GM11168 (cell line): ENCODE results near the gene LNX1.

Experiments used
- in situ Hi-C: fragments of 300-500 bp; cut with MboI; formaldehyde crosslinking; loops from one replicate; pipeline ENCODE4 v1.12.0; 2022; ENCODE audit warnings: low sequenced_read_pairs; ENCODE audit not compliant: unreplicated experiment

LNX1 gene

DNA sequence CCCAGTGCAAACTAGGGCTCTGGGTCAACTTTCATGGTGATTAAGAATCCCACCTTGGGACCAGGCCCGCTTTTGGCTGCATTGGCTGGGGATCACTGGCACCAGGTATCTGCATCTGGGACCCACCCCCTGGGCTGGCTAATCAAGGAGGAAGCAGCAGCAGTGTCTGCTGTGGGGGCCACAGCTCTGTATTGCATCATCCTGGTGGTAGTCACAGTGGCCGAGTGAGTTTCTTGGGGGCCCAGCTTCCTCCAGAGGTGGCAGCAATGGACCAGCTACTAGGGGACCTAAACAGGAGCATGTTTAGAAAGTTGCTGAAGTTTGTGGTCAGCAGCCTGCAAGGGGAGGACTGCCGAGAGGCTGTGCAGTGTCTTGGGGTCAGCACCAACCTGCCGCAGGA is 15.7 kb downstream of the LNX1 start:
- in situ Hi-C loops: no loop called here

DNA sequence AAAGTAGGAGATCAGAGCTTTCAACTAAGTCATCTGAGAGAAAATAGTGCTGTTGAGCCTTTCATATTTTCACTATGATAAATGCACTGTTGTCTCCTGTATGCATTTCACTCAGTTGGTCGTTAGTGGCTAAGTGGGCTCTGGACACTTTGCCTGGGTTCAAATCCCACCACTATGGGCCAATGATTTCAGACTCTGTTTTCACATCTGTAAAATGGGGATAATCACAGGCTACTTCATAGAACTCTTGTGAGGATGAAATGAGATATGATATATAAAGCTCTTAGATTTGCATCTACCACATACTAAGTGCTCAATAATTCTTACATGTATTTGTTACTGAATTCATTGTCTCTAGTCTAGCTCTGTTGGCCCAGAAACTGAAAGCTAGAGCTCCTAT is 16.8 kb downstream of the LNX1 start:
- in situ Hi-C loops: no loop called here

DNA sequence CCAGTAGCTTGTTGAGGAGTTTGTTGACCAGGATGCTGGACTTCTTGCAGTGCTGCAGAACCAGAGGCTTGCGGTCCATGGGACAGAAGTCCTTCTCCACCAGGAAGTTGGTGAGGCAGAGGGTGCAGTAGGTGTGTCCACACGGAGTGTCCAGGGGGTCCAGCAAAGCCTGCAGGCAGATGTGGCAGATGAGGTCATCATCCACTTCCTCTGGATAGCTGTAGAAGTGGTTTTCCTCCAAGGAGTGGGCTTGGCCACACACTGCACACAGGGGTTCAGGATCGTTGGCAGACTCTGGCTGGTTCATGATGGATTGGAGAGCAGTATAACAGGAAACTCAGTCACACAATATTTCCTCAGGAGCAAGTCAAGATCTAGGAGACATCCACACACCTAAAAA is 17.6 kb downstream of the LNX1 start:
- in situ Hi-C loops: no loop called here

DNA sequence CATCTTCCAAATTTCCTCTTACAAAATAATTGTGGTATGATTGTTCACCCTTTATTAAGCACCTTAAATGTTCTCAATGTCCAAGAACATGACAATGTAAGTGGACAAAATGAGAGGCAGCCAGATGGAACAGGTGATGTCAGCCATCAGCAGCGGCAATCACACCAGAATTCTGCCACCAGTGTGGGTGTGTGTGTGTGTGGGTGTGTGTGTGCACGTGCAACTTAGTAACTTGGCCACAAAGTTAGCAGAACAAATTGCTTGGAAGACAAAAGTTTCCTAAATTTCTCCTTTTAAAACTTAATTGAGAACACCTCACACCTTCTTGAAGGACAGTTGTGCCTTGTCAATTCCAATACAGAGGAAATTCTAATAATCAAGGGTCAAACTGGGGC is 18.7 kb downstream of the LNX1 start:
- in situ Hi-C loops: no loop called here

DNA sequence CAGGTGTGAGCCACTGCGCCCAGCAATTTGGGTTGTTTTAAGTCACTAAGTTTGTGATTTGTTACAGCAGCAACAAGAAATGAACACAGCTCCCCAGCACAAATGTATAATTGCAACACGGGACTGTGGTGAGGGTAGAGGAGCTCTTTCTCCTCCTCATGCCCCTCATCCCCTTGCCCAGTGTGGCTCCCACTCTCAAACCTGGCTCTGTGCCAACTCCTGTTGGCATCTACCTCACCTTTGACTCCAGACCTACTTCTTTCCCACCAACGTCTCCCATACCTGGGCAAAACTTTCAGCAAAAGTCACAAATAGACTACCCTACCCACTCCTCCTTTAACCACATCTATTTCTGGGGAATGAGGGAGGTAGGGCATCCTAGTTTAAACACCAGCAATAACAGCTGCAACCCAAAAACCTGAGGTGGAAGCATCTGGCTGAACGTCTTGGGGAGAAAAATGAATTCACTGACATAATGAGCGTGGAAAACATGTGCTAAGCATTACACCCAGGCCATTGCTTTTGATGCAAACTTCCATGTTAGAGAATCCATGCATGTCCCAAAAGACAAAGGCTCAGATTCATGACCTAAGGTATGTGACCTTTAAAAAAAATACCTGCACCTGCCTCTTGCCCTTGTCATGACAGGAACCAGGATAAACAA is 19.2 kb downstream of the LNX1 start:
- in situ Hi-C loops: no loop called here

DNA sequence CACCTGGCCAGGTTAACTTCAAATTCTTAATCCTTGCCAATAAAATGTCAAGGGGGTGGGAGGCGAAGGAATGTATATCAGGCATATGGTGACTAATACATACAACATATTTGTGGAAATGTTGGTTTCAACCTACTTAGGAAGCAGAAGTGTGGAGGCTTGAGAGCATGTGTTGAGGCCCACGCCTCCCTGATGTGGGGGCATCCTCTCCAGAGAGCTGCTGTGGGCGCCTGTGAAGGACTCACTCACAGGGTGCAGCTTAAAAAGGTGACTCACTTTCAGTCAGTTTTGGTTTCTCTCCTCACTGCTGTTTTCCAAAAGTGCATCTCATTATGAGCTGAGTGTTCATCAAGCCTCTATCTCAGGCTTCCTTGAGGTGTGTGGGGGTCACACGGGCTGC is 27.5 kb downstream of the LNX1 start:
- in situ Hi-C loops: no loop called here

DNA sequence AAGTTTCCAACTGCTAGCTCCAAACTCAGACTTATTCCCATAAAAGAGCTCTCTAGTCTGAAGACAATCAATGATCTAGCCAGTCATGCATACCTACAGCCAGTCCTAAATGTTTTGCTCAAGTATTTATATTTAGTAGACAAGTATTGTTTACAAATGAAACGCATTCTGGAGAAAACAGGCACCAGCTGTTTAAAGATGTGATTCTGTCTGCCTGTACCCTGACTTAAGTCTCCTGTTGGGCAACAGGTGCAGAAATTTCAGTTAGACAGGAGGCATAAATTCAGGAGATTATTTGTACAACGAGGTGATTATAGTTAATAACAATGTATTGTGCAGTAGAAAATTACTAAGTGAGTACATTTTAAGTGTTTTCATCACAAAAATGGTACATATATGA is 28.9 kb downstream of the LNX1 start:
- in situ Hi-C loops: no loop called here

DNA sequence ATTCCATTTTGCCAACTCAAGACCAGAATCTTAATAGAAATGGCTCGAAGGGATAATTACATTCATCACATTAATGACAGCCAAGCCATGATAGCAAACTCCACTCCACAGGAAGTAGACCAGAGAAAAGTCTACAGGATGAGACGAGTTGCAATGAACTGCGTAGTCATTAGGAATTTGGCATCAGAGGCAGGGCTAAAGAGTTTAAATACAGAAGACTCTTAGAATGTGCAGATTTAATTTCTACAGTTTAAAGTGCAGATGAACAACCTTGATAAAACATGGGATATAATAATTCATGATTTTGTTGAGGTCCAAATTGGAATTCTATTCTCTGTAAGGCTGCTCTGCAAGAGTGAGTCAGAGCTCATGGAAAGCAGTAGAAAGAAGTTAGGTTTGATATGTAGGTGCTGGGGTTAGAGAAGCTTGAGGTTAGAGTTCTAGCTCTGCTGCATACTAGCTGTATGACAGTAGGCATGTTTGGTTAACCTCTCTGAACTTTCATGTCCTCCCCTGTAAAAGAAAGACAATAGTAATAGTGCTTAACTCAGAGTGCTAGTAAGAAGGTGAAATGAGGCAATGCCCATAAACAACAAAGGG is 32.2 kb downstream of the LNX1 start:
- in situ Hi-C loops: no loop called here

DNA sequence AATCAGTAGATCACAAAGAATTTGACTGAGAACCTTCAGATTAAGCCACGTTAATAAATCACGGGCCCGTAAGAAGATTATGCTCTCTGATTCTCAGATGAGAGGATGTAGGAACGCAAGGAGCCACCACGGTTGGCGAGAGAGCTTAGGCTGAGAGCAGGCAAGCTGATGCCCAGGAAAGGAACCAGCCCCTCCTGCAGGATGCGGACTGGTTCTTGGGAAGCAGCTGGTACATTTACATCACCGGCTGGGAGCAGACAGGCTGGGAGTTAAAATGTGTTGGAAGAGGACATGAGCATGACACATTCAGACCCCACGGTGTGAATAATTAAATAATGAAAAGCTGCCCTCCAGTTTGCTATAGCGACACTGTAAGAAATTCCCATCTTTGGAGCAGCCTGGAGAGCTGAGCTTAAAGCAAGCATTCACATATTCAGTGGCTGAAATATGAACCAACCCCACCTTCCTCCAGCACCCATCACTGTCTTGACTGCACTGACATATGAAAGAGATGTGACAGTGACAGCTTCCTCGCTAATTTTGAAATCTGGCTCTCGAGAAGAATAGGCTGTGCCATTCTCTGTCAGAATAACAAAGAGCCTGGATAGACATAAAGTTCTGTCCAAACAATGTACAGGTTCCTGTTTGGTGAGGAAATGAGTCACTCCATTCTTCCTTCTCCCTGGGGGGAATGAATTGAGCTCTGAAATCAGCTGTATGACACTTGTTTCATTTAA is 33.1 kb downstream of the LNX1 start:
- in situ Hi-C loops: no loop called here

DNA sequence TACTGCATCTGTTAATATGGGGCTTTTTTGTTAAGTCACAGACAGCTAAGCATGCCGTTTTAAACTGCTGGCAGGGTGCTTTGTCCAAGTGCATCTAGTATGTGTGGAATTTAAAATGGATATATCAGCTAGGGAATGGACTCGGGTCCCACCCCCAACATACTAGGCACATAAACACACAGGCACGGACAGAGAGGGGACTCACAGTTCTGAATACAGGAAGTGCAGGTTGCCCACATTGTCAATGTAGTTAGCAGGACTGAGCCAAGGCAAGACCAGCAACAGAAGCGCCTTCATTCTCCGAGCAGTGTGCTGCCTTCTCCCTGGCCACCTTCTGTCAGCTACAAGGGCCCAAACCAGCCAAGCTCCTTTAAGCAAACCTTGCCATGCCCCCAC is 33.6 kb downstream of the LNX1 start:
- in situ Hi-C loops: no loop called here

DNA sequence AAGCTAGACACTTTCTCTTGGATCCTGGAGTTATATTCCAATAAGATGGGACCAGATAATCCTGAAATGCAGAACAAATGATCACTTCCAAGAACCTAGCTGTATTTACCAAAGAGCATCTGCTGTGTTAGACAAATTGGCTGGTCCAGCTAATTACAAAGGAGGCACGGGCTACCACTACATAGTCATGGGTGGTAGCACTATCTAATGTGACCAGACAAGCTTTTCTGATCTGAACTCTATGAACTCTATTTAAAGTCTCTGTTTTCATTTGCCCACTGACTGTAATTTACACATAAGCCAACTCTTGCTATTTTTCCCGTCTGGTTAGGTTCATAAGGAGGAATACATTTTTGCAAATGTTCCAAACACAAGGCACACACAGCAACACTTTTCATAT is 34.6 kb downstream of the LNX1 start:
- in situ Hi-C loops: no loop called here

DNA sequence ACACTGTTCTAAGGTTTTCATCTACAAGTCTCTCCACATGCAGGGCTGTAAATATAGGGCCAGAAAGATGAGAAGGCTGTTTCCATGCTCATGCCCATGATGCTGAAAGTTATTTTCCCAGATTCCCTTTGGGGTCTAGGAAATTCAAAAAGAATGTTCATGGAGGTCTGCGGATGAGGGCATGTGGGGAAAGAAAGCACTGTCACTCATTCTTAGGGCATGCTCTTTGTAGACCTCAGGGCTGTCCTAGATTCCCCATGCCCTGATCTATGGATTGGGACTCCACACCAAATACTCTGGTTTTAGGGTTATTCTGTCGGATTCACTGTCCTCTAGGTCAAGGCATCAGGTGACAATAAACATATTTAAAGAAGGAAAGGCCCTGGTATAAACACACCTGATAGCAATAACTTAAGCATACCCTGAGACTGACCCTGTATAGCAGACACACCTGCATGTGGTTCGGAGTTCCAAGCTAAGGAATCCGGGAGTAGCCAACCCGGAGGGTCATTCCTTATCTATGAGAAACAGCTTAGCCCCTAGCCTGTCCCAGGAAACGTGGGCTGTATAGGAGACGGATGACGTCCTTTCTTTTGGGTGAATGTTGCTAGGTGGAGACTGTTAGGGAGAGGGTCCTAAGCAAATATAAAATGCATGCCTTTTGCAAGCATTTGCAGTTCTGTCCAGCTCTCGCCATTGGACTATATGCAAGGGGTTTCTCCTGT is 37.6 kb downstream of the LNX1 start:
- in situ Hi-C loops: no loop called here

DNA sequence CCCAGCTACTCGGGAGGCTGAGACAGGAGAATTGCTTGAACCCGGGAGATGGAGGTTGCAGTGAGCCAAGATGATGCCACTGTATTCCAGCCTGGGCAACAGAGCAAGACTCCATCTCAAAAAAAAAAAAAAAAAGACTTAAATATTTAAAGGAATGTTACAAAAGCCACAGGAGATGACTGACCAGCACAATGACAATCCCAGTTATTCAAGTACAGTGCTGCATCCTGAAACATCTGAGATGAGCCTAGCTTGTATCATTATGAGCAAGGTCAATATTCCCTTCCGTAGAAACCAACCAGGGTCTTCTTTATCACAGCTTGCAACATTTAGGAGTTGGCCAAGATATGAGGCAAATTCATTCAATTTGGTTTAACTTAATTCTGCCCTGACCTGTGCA is 38.6 kb downstream of the LNX1 start:
- in situ Hi-C loops: no loop called here

DNA sequence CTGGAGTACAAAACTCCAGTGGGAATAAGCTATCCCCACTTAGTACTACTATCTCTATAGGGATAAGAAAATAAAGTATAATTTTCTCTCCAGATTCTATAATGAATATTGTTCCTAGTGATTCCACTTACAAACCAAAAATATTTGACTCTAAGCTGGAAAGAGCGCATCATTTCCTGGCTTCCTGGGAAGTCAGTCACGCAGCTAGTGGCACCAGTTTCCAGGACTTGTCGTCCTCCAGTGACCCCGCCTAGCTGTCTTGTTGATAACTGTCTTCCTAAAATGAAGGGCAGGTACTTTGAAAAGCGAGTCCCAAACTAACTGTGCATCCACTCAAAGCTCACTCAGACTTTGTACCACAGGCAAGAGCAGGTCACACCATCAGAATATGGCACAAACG is 39.3 kb downstream of the LNX1 start:
- in situ Hi-C loops: no loop called here

DNA sequence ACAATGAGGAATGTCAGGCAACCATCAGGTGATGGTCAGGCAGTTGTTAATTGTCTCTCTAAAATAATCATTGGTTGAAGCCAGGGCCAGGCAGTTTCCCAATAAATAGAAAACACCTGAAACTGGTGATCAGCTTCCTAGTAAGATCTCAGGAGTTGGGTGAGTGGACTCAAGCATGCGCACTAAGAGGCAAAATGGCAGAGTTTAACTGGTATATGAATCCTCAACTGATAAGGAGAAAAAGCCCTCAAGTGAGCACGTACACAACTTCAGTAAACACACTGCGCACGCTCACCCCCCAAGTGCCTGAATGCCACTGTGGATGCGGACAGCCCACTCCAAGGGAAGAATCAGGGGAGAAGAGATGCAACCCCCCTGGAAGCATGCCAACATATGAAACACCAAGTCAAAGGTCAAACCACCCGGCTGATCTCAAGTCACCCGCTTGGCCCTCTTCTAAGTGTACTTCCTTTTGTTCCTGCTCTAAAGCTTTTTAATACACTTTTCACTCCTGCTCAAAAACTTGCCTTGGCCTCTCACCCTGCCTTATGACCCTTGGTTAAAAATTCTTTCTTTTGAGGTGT is 39.9 kb downstream of the LNX1 start:
- in situ Hi-C loops: no loop called here

DNA sequence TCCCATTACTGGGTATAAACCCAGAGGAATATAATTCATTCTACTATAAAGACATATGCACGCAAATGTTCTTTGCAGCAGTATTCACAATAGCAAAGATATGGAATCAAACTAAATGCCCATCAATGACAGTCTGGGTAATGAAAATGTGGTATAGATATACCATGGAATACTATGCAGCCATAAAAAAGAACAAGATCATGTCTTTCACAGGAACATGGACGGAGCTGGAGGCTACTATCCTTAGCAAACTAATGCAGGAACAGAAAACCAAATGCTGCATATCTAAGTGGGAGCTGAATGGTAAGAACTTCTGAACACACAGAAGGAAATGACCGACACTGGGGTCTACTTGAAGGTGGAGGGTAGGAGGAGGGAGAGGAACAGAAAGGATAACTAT is 42.6 kb downstream of the LNX1 start:
- in situ Hi-C loops: no loop called here

DNA sequence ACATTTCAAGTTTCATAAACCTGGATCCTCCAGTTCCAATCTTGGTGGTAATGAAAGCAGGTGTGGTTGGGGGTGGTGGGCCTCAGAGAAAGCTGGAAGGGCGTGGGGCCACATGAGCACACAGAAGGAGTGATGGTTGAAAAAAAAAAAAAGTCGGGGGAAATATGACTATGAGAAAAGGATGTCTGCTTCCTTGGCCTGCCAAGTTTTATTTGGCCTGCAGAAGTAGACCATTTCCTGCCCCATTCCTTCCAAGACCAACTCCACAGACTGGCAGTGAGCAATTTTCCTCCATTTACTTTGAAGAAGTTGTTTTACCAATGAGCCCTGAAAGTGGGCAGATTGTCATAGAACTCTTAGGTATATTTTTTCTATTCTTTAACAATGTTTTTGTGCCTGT is 43.3 kb downstream of the LNX1 start:
- in situ Hi-C loops: no loop called here

DNA sequence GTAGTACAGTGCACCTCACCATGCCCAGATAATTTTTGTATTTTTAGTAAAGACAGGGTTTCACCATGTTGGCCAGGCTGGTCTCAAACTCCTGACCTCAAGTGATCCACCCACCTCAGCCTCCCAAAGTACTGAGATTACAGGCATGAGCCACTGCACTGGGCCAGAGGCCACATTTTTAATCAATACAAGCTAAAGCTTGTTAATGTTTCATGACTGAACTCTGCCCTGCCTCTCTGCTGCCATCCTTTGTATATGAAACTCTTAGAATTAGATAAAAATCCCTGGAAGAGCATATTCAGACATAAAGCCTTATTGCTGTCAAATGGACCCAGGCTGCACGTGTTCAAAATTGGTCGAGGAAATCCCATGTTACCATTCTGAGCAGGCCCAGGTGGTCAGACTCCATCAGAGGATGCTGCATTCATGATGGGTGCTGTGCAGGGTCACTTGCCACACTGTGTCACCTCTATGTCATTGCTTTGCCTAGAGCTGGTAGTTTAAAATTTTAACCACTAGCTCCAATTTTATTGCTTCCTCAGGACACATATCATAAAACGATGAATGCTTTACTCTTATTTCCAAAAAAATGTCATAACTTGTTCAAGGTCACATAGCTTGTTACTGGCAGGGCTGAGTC is 45.2 kb downstream of the LNX1 start:
- in situ Hi-C loops: no loop called here

DNA sequence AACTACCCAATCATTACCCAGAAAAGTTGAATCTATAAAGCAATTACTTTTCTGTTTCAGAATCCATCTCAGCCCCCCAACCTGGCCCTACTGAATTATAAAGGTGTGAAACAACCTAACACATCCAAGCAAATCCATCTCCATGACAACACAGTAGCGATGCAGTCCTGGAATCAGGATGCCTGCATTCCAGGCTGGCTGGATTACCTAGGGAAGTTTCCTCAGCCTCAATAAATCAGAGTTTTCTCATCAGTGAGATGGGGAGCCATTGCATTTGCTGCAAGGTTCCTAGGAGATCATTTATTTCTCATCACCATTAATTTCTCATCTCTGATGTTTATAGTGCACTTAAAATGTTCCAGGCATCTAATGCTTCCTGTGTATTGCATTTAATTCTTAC is 46.0 kb downstream of the LNX1 start:
- in situ Hi-C loops: no loop called here

DNA sequence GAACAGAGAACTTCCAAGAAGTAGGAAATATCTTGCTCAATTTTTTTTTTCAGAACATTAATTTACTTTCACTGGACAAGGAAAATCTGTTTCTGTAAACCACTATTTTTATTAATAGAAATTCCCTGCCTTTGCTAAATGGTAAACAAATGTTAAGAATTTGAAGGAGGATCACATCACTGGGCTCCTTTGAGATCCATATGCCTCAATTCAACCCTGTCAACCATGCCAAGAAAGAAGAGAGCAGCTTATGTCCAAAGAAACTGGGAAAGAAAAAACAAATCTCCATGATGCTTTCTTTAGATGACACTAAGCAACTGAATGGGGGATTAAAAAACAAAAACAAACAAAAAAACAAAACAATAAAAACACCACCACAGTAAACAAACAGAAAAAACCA is 47.7 kb downstream of the LNX1 start:
- in situ Hi-C loops: no loop called here
